Eye (tissue), 1 donor: ENCODE data around the gene COG8.
"Not testable (repeated sequence)": the region's sequence is repeated elsewhere in the genome, so short reads cannot be mapped to it uniquely, and the experiment has no call there.

Source experiments
- DNase-seq: peaks from one replicate; pipeline ENCODE4 v3.0.0-alpha.2; 2015

Gene COG8

GRCh38 chr16:69318177-69318910 lies 21.0 kb downstream of the COG8 start:
- no peak for DNase-seq

- DNase-seq: no peak
These were observed 22.7 kb downstream of the COG8 start for GRCh38 chr16:69316595-69317034.

GRCh38 chr16:69315486-69316311 lies 23.7 kb downstream of the COG8 start:
- no peak for DNase-seq

- DNase-seq: no peak
These were observed 24.8 kb downstream of the COG8 start for GRCh38 chr16:69314534-69314933.

GRCh38 chr16:69313469-69313868 lies 25.9 kb downstream of the COG8 start:
- DNase-seq: no peak

- no peak for DNase-seq
These were observed 27.6 kb downstream of the COG8 start for GRCh38 chr16:69311533-69312387.

GRCh38 chr16:69310653-69311532 lies 28.5 kb downstream of the COG8 start, which contains the start of gene VPS4A:
VPS4A (plus strand) TSS chr16:69311350; CDS start chr16:69311512, 162 bp downstream.
- DNase-seq: peak; percentile 99

- peak; percentile 5 for DNase-seq
These were observed 30.0 kb downstream of the COG8 start for GRCh38 chr16:69309316-69309715.

GRCh38 chr16:69307856-69308255 lies 31.5 kb downstream of the COG8 start:
- no peak for DNase-seq

- DNase-seq: no peak
These were observed 32.3 kb downstream of the COG8 start for GRCh38 chr16:69307091-69307490.

GRCh38 chr16:69306031-69306430 lies 33.3 kb downstream of the COG8 start:
- no peak for DNase-seq

GRCh38 chr16:69302301-69302700 lies 37.1 kb downstream of the COG8 start:
- no peak for DNase-seq

GRCh38 chr16:69301861-69302260 lies 37.5 kb downstream of the COG8 start:
- DNase-seq: no peak

GRCh38 chr16:69301187-69301586 lies 38.2 kb downstream of the COG8 start:
- DNase-seq: no peak

GRCh38 chr16:69298261-69298660 lies 41.1 kb downstream of the COG8 start:
- DNase-seq: no peak

- not testable (repeated sequence) for DNase-seq
These were observed 42.6 kb downstream of the COG8 start for GRCh38 chr16:69296771-69297170.

GRCh38 chr16:69294051-69294450 lies 45.3 kb downstream of the COG8 start:
- no peak for DNase-seq

- peak; percentile 48 for DNase-seq
These were observed 46.0 kb downstream of the COG8 start for GRCh38 chr16:69293401-69293800.

- DNase-seq: not testable (repeated sequence)
These were observed 47.7 kb downstream of the COG8 start for GRCh38 chr16:69291657-69292056.

GRCh38 chr16:69286941-69287713 lies 52.2 kb downstream of the COG8 start:
- peak; percentile 87 for DNase-seq

- DNase-seq: no peak
These were observed 54.1 kb downstream of the COG8 start for GRCh38 chr16:69285240-69285639.
